ENCODE data around the gene SORL1.

DNA sequence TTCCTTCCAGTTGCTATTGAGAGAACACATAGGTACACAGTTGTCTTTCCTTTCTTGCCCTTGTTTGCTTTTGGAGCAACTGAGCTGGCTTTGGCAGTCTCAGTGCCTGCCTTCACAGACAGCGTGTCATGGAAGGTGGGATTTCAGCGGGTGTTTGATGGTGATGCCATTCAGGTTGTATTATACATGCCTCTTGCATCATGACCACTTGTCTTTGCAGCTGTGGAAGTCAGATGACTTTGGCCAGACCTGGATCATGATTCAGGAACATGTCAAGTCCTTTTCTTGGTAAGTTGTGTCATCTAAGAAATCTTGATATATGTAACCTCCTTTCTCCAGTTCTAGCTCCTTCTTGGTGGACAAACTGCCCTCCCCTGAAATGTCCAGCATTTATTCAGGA, 37.7 kb downstream of the SORL1 start:
- TF ChIP-seq, protein P1, sequence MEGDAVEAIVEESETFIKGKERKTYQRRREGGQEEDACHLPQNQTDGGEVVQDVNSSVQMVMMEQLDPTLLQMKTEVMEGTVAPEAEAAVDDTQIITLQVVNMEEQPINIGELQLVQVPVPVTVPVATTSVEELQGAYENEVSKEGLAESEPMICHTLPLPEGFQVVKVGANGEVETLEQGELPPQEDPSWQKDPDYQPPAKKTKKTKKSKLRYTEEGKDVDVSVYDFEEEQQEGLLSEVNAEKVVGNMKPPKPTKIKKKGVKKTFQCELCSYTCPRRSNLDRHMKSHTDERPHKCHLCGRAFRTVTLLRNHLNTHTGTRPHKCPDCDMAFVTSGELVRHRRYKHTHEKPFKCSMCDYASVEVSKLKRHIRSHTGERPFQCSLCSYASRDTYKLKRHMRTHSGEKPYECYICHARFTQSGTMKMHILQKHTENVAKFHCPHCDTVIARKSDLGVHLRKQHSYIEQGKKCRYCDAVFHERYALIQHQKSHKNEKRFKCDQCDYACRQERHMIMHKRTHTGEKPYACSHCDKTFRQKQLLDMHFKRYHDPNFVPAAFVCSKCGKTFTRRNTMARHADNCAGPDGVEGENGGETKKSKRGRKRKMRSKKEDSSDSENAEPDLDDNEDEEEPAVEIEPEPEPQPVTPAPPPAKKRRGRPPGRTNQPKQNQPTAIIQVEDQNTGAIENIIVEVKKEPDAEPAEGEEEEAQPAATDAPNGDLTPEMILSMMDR (conservative IDR thresholded peaks at IDR 0.05): no peak
- no peak for TF ChIP-seq EZH2 (IDR thresholded peaks at IDR 0.05; ENCODE audit: low read depth)
